ENCODE data around the gene ZBTB33. TPM values are rescaled to one million over a fixed set of nuclear protein-coding genes. Genes with fewer than 3 reads are reported as not detected.

ZBTB33 gene
- total and polyA plus RNA-seq, 2 experiments from 2014 or later: 3.9 to 14.0 TPM

GRCh38 chrX:120290107-120290506 lies 39.5 kb downstream of the ZBTB33 start:
- no peak overlapping the region for H3K27ac Mint-ChIP-seq
- no peak overlapping the region for H3K27ac ChIP-seq (ENCODE audit: low read depth)
- no peak overlapping the region for H2AFZ ChIP-seq
- DNase-seq (ENCODE audit: low spot score): no peak
- H3K27me3 Mint-ChIP-seq (ENCODE audit: insufficient read depth, low read depth, poor library complexity): peaks cover 2% of the 10 kb centered on the region
- H3K36me3 ChIP-seq (ENCODE audit: insufficient read depth): no peaks in the 10 kb centered on the region
- H3K4me3 Mint-ChIP-seq: no peak overlapping the region
- peaks cover 15% of the 10 kb centered on the region; the same call in 2 of the 3 replicates for H3K4me1 Mint-ChIP-seq
- no peaks in the 10 kb centered on the region for H3F3A ChIP-seq (replicated peaks; ENCODE audit: low read depth)
- H4K20me1 ChIP-seq (replicated peaks; ENCODE audit: insufficient read depth): no peaks in the 10 kb centered on the region
- no peak overlapping the region for H3K4me3 ChIP-seq
- no peaks in the 10 kb centered on the region for H3K9me2 ChIP-seq (ENCODE audit: insufficient read depth)
- TF ChIP-seq ZNF331 (CRISPR knock-in tag; IDR thresholded peaks at IDR 0.05; ENCODE audit: low read depth) (no peak), STAT1 (IDR thresholded peaks at IDR 0.05; ENCODE audit: unreplicated experiment) (no peak), CTCF (conservative IDR thresholded peaks at IDR 0.05; ENCODE audit: low read depth in 2 of 2) (no peak), ZNF462 (CRISPR knock-in tag; IDR thresholded peaks at IDR 0.05) (no peak), JUNB (IDR thresholded peaks at IDR 0.05; ENCODE audit: unreplicated experiment) (no peak), ZNF114 (CRISPR knock-in tag; IDR thresholded peaks at IDR 0.05) (no peak), EZH2 (IDR thresholded peaks at IDR 0.05; ENCODE audit: low read depth, unreplicated experiment) (no peak)
- H3K36me3 Mint-ChIP-seq (ENCODE audit: low read depth): no peaks in the 10 kb centered on the region
- H3K27me3 ChIP-seq (ENCODE audit: insufficient read depth): no peaks in the 10 kb centered on the region
- no peaks in the 10 kb centered on the region for H3K79me2 ChIP-seq (replicated peaks; ENCODE audit: insufficient read depth)
- no peaks in the 10 kb centered on the region for H3K4me1 ChIP-seq (ENCODE audit: insufficient read depth)
- H3K4me2 ChIP-seq: no peak overlapping the region
- H3K9me3 Mint-ChIP-seq: no peaks in the 10 kb centered on the region
- ATAC-seq: no peak

Data from GM23338 (cell line).